ENCODE data around the gene PHYKPL. TPM values are rescaled to one million over a fixed set of nuclear protein-coding genes. Genes with fewer than 3 reads are reported as not detected.

PHYKPL gene
- total RNA-seq, 1 experiment from 2014 or later = 78.2 TPM

DNA sequence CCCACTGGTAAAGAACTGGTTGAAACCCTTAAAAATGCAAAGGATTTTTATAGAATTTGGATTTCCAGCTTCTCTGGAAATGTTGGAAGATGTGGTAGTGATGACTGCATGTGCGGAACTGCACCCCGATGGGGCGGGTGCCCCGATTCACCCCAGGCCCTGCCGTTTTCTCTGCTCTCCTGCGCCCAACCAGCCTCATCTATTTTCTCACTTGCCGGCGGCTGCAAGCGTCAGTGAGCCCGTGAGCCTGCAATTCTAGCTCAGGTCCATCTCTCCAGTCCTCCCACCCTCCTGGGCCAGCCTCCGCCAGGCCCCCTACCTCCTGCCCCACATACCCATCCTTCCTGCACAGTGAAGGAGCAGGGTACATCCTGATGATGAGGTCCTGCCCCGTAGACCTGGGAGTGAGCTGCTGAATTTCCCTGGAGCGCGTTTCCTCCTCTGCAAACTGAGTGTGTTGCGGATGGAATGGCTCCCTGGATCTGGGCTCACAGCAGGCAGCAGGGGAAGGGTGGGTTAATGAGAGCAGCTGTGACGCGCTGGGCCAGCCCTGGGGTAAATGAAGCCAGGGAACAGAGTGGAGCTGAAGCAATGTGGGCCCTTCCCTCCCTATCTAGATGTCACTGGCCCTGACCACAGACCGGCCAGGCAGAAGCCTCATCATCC lies 45.9 kb upstream of the PHYKPL start:
- Histone ChIP-seq H3K36me3 (ENCODE audit: control insufficient read depth, insufficient read depth, low read length) (no peaks in the 10 kb centered on the region), H3K4me3 (ENCODE audit: low read depth, low read length) (no peak overlapping the region), H3K27me3 (replicated peaks; ENCODE audit: control insufficient read depth, insufficient read depth, low read length) (no peaks in the 10 kb centered on the region), H3K9me3 (peaks cover 21% of the 10 kb centered on the region), H3K4me1 (peaks cover 4% of the 10 kb centered on the region; the same call in 1 of the 2 replicates)
- intact Hi-C loops (cut with micrococcal nuclease; ENCODE audit: unreplicated experiment) = no loop called here
- Mint-ChIP-seq H3K27ac (ENCODE audit: unreplicated experiment) (no peak overlapping the region), H3K4me3 (ENCODE audit: unreplicated experiment) (no peak overlapping the region), H3K9me3 (ENCODE audit: unreplicated experiment) (peaks cover under 1% of the 10 kb centered on the region), H3K36me3 (ENCODE audit: insufficient read depth, unreplicated experiment) (peaks cover 9% of the 10 kb centered on the region), H3K4me1 (ENCODE audit: low read depth, unreplicated experiment) (no peaks in the 10 kb centered on the region), H3K27me3 (ENCODE audit: insufficient read depth, unreplicated experiment) (peaks cover 6% of the 10 kb centered on the region)
- TF ChIP-seq, protein P1, sequence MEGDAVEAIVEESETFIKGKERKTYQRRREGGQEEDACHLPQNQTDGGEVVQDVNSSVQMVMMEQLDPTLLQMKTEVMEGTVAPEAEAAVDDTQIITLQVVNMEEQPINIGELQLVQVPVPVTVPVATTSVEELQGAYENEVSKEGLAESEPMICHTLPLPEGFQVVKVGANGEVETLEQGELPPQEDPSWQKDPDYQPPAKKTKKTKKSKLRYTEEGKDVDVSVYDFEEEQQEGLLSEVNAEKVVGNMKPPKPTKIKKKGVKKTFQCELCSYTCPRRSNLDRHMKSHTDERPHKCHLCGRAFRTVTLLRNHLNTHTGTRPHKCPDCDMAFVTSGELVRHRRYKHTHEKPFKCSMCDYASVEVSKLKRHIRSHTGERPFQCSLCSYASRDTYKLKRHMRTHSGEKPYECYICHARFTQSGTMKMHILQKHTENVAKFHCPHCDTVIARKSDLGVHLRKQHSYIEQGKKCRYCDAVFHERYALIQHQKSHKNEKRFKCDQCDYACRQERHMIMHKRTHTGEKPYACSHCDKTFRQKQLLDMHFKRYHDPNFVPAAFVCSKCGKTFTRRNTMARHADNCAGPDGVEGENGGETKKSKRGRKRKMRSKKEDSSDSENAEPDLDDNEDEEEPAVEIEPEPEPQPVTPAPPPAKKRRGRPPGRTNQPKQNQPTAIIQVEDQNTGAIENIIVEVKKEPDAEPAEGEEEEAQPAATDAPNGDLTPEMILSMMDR (IDR thresholded peaks at IDR 0.05; ENCODE audit: insufficient read depth in 1 of 2, low read depth in 1 of 2, low read length in 1 of 2, severe bottlenecking in 1 of 2, unreplicated experiment in 1 of 2) = no peak
- ChIA-PET CTCF (interaction anchor here (1.3 kb wide), 1 partner anchor 183 kb away, joined by 3 read pairs; no protein-coding TSS in a partner anchor), POLR2A (no interaction called here)
- no TSS peak for BruUV-seq (replicated peaks)
- no peak for DNase-seq

DNA sequence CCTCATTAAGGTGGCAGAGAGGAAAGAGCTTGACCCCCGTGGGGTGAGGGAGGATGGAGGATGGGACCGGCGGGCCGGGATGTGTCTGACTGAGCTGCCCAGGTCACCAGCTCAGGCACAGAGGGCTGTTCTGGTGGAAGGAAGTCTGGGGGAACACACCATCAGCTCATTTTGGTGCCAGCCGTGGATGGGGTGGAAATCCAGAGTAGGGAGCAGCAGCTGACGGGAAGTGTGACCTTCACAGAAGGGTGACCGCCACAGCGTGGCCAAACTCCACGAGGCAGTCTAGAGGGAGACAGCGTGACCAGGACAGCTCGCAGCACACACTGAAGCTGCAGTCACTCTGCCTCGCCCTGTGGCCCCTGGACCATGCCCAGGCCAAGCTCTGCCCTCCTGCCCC lies 45.3 kb upstream of the PHYKPL start:
- H3K36me3 Mint-ChIP-seq (ENCODE audit: insufficient read depth, unreplicated experiment) = peaks cover 9% of the 10 kb centered on the region
- no TSS peak for BruUV-seq (replicated peaks)
- H3K4me3 Mint-ChIP-seq (ENCODE audit: unreplicated experiment) = no peak overlapping the region
- no peak overlapping the region for H3K4me3 ChIP-seq (ENCODE audit: low read depth, low read length)
- TF ChIP-seq, protein P1 (IDR thresholded peaks at IDR 0.05; ENCODE audit: insufficient read depth in 1 of 2, low read depth in 1 of 2, low read length in 1 of 2, severe bottlenecking in 1 of 2, unreplicated experiment in 1 of 2) = no peak
- H3K9me3 Mint-ChIP-seq (ENCODE audit: unreplicated experiment) = no peaks in the 10 kb centered on the region
- no peak overlapping the region for H3K27ac Mint-ChIP-seq (ENCODE audit: unreplicated experiment)
- ChIA-PET POLR2A (no interaction called here), CTCF (interaction anchor here (1.3 kb wide), 1 partner anchor 183 kb away, joined by 3 read pairs; no protein-coding TSS in a partner anchor)
- no peaks in the 10 kb centered on the region for H3K4me1 Mint-ChIP-seq (ENCODE audit: low read depth, unreplicated experiment)
- DNase-seq = no peak
- peaks cover 6% of the 10 kb centered on the region for H3K27me3 Mint-ChIP-seq (ENCODE audit: insufficient read depth, unreplicated experiment)
- no peaks in the 10 kb centered on the region for H3K4me1 ChIP-seq
- no peaks in the 10 kb centered on the region for H3K36me3 ChIP-seq (ENCODE audit: control insufficient read depth, insufficient read depth, low read length)
- peaks cover 17% of the 10 kb centered on the region for H3K9me3 ChIP-seq
- H3K27me3 ChIP-seq (replicated peaks; ENCODE audit: control insufficient read depth, insufficient read depth, low read length) = no peaks in the 10 kb centered on the region
- intact Hi-C loops (cut with micrococcal nuclease; ENCODE audit: unreplicated experiment) = no loop called here

DNA sequence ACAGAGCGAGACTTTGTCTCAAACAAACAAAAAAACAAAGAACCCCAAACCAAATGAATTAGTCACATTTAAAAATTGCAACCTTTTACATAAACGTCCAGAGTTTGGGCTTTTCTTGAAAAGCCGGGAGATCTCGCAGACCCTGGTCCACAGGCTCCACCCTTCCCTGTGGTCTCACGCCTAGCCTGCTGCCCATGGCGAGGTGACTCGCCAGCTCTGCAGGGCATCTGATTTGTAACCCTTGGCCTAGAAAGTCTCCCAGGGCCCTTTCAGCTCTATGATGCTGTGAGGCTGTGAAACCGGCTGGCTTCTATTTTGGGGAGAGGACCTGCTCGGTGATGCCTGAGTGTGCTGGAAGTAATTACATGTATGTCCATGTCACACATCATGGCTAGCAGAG lies 44.7 kb upstream of the PHYKPL start:
- Mint-ChIP-seq H3K9me3 (ENCODE audit: unreplicated experiment) (no peaks in the 10 kb centered on the region), H3K27ac (ENCODE audit: unreplicated experiment) (no peak overlapping the region), H3K4me3 (ENCODE audit: unreplicated experiment) (no peak overlapping the region), H3K36me3 (ENCODE audit: insufficient read depth, unreplicated experiment) (peaks cover 9% of the 10 kb centered on the region), H3K4me1 (ENCODE audit: low read depth, unreplicated experiment) (no peaks in the 10 kb centered on the region), H3K27me3 (ENCODE audit: insufficient read depth, unreplicated experiment) (peaks cover 6% of the 10 kb centered on the region)
- no peaks in the 10 kb centered on the region for H3K27me3 ChIP-seq (replicated peaks; ENCODE audit: control insufficient read depth, insufficient read depth, low read length)
- ChIA-PET CTCF (no interaction called here), POLR2A (no interaction called here)
- no TSS peak for BruUV-seq (replicated peaks)
- intact Hi-C loops (cut with micrococcal nuclease; ENCODE audit: unreplicated experiment) = no loop called here
- TF ChIP-seq, protein P1 (IDR thresholded peaks at IDR 0.05; ENCODE audit: insufficient read depth in 1 of 2, low read depth in 1 of 2, low read length in 1 of 2, severe bottlenecking in 1 of 2, unreplicated experiment in 1 of 2) = no peak
- DNase-seq = no peak
- no peaks in the 10 kb centered on the region for H3K4me1 ChIP-seq
- no peaks in the 10 kb centered on the region for H3K36me3 ChIP-seq (ENCODE audit: control insufficient read depth, insufficient read depth, low read length)
- no peak overlapping the region for H3K4me3 ChIP-seq (ENCODE audit: low read depth, low read length)
- peaks cover 17% of the 10 kb centered on the region for H3K9me3 ChIP-seq
